Measurements from ENCODE around the gene SFTA2. TPM values are rescaled to one million over a fixed set of nuclear protein-coding genes. Genes with fewer than 3 reads are reported as not detected.

Gene SFTA2
- total RNA-seq, 2 experiments from 2014 or later: not detected

DNA sequence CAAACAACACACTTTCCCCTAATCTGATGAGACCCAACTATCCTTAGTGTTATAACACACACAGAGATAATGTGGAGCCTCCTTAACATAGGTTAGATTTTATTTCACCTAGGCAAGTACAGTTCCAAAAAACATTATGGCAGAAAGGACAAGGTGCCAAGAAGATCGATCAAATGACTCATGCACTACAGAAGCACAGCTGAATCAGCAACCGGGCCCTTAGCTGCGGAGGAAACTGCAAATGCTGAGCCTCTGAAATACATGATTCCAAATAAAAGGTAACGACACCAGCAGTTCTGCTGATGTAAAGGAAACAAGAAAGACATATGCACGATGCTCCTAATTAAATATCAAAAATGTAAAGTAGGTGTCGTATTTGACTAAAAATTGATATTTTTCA, 31.7 kb upstream of the SFTA2 start:
- no peaks in the 10 kb centered on the region for H3K9me2 ChIP-seq (ENCODE audit: insufficient read depth, low read length)
- no peaks in the 10 kb centered on the region for H4K20me1 ChIP-seq (ENCODE audit: insufficient read depth, low read length)
- no peaks in the 10 kb centered on the region for H3K79me2 ChIP-seq (ENCODE audit: insufficient read depth, low read depth, low read length)
- ChIA-PET POLR2A (interaction anchor here (0.7 kb wide), 1 partner anchor 80 kb away, joined by 3 read pairs; no protein-coding TSS in a partner anchor), CTCF (ENCODE audit: unreplicated experiment) (no interaction called here)
- no peaks in the 10 kb centered on the region for H3K9me3 ChIP-seq (ENCODE audit: low read length)
- H3K4me2 ChIP-seq (ENCODE audit: low read length): no peak overlapping the region
- H3K4me3 ChIP-seq (ENCODE audit: low read depth, low read length, poor library complexity, severe bottlenecking): no peak overlapping the region
- H3K27ac ChIP-seq (ENCODE audit: low read depth, low read length, poor library complexity, severe bottlenecking): no peak overlapping the region
- H2AFZ ChIP-seq (ENCODE audit: low read length): no peak overlapping the region
- no peak for DNase-seq (ENCODE audit: low spot score)
- intact Hi-C loops (cut with micrococcal nuclease; ENCODE audit: unreplicated experiment): no loop called here
- H3K4me1 ChIP-seq (ENCODE audit: insufficient read depth, low read length, poor library complexity, severe bottlenecking): no peaks in the 10 kb centered on the region
- no peaks in the 10 kb centered on the region for H3K36me3 ChIP-seq (ENCODE audit: insufficient read depth, low read length)
- no peak for TF ChIP-seq EZH2phosphoT487 (IDR thresholded peaks at IDR 0.05; ENCODE audit: borderline replicate concordance, low read depth, low read length)
- TF ChIP-seq, protein P1, sequence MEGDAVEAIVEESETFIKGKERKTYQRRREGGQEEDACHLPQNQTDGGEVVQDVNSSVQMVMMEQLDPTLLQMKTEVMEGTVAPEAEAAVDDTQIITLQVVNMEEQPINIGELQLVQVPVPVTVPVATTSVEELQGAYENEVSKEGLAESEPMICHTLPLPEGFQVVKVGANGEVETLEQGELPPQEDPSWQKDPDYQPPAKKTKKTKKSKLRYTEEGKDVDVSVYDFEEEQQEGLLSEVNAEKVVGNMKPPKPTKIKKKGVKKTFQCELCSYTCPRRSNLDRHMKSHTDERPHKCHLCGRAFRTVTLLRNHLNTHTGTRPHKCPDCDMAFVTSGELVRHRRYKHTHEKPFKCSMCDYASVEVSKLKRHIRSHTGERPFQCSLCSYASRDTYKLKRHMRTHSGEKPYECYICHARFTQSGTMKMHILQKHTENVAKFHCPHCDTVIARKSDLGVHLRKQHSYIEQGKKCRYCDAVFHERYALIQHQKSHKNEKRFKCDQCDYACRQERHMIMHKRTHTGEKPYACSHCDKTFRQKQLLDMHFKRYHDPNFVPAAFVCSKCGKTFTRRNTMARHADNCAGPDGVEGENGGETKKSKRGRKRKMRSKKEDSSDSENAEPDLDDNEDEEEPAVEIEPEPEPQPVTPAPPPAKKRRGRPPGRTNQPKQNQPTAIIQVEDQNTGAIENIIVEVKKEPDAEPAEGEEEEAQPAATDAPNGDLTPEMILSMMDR (conservative IDR thresholded peaks at IDR 0.05; ENCODE audit: low read length): no peak
- BruUV-seq (replicated peaks): no TSS peak

DNA sequence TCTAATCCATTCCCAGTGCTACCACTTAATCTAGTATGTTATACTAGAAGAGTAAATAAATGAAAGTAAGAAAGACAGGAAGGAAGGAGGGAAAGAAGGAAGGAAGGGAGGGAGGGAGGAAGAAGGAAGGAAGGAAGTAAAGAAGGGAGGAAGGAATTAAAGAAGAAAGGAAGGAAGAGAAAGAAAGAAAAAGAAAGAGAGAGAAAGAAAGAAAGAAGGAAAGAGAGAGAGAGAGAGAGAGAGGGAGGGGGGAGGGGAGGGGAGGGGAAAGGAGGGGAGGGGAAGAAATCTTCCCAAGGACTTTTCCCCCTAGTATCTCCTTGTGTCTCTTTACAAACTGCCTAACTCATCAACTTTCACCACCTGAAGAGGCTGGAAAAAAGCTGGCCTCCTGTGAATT, 30.7 kb upstream of the SFTA2 start:
- intact Hi-C loops (cut with micrococcal nuclease; ENCODE audit: unreplicated experiment): no loop called here
- ChIA-PET POLR2A (no interaction called here), CTCF (ENCODE audit: unreplicated experiment) (no interaction called here)
- no peaks in the 10 kb centered on the region for H3K36me3 ChIP-seq (ENCODE audit: insufficient read depth, low read length)
- no TSS peak for BruUV-seq (replicated peaks)
- no peaks in the 10 kb centered on the region for H3K9me2 ChIP-seq (ENCODE audit: insufficient read depth, low read length)
- H4K20me1 ChIP-seq (ENCODE audit: insufficient read depth, low read length): no peaks in the 10 kb centered on the region
- no peak overlapping the region for H3K4me2 ChIP-seq (ENCODE audit: low read length)
- no peaks in the 10 kb centered on the region for H3K4me1 ChIP-seq (ENCODE audit: insufficient read depth, low read length, poor library complexity, severe bottlenecking)
- H3K9me3 ChIP-seq (ENCODE audit: low read length): no peaks in the 10 kb centered on the region
- no peak for DNase-seq (ENCODE audit: low spot score)
- H3K79me2 ChIP-seq (ENCODE audit: insufficient read depth, low read depth, low read length): no peaks in the 10 kb centered on the region
- no peak overlapping the region for H2AFZ ChIP-seq (ENCODE audit: low read length)
- TF ChIP-seq EZH2phosphoT487 (IDR thresholded peaks at IDR 0.05; ENCODE audit: borderline replicate concordance, low read depth, low read length): no peak
- TF ChIP-seq, protein P1 (conservative IDR thresholded peaks at IDR 0.05; ENCODE audit: low read length): no peak
- H3K4me3 ChIP-seq (ENCODE audit: low read depth, low read length, poor library complexity, severe bottlenecking): no peak overlapping the region
- H3K27ac ChIP-seq (ENCODE audit: low read depth, low read length, poor library complexity, severe bottlenecking): no peak overlapping the region

DNA sequence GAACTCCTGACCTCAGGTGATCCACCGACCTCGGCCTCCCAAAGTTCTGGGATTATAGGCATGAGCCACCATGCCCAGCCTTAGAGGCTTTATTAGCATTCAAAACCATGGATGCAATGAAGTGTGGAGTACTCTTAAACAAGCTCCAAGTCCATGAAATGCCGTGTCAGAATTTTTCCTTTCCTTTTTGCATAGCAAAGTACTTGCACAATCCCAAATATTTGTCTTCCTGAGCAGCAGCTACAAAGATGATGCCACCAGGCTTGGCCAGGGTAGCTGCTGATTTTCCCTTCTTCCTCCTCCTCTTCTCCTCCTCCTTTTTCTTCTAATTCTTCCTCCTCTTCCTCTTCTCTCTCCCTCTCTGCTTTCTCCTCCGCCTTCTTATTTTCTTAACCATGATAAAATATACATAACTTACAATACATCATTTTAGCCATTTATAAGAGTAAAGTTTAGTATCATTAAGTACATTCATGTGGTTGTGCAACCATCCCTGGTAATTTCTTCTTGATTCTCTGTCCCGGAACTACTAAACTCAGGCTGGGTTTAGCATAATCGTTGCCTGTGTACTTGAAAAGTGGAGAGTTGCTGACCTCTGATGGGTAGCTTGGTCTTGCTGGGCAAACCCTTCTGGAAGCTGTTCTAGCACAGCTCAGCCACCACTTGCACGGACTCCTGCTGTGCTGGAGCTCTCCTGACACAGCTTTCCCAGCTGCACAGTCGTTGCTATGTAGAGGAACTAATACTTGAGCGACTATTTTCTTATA, 29.1 kb upstream of the SFTA2 start:
- Histone ChIP-seq H3K9me2 (ENCODE audit: insufficient read depth, low read length) (no peaks in the 10 kb centered on the region), H3K4me1 (ENCODE audit: insufficient read depth, low read length, poor library complexity, severe bottlenecking) (no peaks in the 10 kb centered on the region), H2AFZ (ENCODE audit: low read length) (no peak overlapping the region), H3K36me3 (ENCODE audit: insufficient read depth, low read length) (no peaks in the 10 kb centered on the region), H3K79me2 (ENCODE audit: insufficient read depth, low read depth, low read length) (no peaks in the 10 kb centered on the region), H3K4me3 (ENCODE audit: low read depth, low read length, poor library complexity, severe bottlenecking) (no peak overlapping the region), H3K4me2 (ENCODE audit: low read length) (no peak overlapping the region), H3K9me3 (ENCODE audit: low read length) (no peaks in the 10 kb centered on the region), H4K20me1 (ENCODE audit: insufficient read depth, low read length) (no peaks in the 10 kb centered on the region), H3K27ac (ENCODE audit: low read depth, low read length, poor library complexity, severe bottlenecking) (no peak overlapping the region)
- no peak for TF ChIP-seq EZH2phosphoT487 (IDR thresholded peaks at IDR 0.05; ENCODE audit: borderline replicate concordance, low read depth, low read length)
- TF ChIP-seq, protein P1 (conservative IDR thresholded peaks at IDR 0.05; ENCODE audit: low read length): no peak
- BruUV-seq (replicated peaks): no TSS peak
- no peak for DNase-seq (ENCODE audit: low spot score)
- CTCF ChIA-PET (ENCODE audit: unreplicated experiment): no interaction called here
- POLR2A ChIA-PET: interaction anchor here (0.5 to 0.6 kb wide), 2 partner anchors 177 to 412 kb away, joined by 3 to 5 read pairs; no protein-coding TSS in a partner anchor
- intact Hi-C loops (cut with micrococcal nuclease; ENCODE audit: unreplicated experiment): no loop called here

Data from OCI-LY7 (cell line).